SK-N-SH (cell line): Measurements from ENCODE around the gene CSNK1D. TPM values are rescaled to one million over a fixed set of nuclear protein-coding genes. Genes with fewer than 3 reads are reported as not detected.

ENCODE experiments used
- CTCF ChIA-PET: fragments of 300-600, 350-600 bp; formaldehyde crosslinking; extraction: SDS; loops from one replicate; lab custom pipeline; 2021; lab: Yijun Ruan, JAX
- POLR2A ChIA-PET: fragments of 350-600 bp; sonication (Branson Sonifier 250); formaldehyde crosslinking; extraction: SDS; loops from one replicate; lab custom pipeline; 2020; ENCODE audit warnings: antibody characterized with exemption, inconsistent platforms; lab: Yijun Ruan, JAX
- DNase-seq: peaks from one replicate; pipeline ENCODE4 v3.0.0; 2012
- H2AFZ ChIP-seq: fragments of 200-600 bp; sonication (generic); 2 replicates; pipeline ENCODE4 v1.8.1; 2016; ENCODE audit warnings: antibody characterized with exemption, mild to moderate bottlenecking, low read depth
- H3F3A ChIP-seq: fragments of 200-600 bp; sonication (generic); replicated peaks from 2 replicates; pipeline ENCODE3; 2016; ENCODE audit warnings: antibody characterized with exemption, mild to moderate bottlenecking; ENCODE audit not compliant: insufficient read depth
- H3K27ac ChIP-seq, 2 experiments: fragments of 200-500 bp in 1 of 2; fragments of 200-600 bp in 1 of 2; sonication (Bioruptor generic) in 1 of 2; sonication (generic), shearing (Covaris generic) in 1 of 2; 2 replicates each; pipeline versions ENCODE4 v1.5.1 to v1.6.1; 2014 to 2016; ENCODE audit warnings: low read depth in 2 of 2, inconsistent platforms in 1 of 2, low read length in 1 of 2, mild to moderate bottlenecking in 1 of 2, mixed read lengths in 1 of 2
- H3K27me3 ChIP-seq: fragments of 200-600 bp; sonication (generic), shearing (Covaris generic); 2 replicates; pipeline ENCODE4 v1.6.1; 2016; ENCODE audit warnings: mixed run types; ENCODE audit not compliant: insufficient read depth
- H3K36me3 ChIP-seq, 2 experiments: fragments of 200-500 bp in 1 of 2; fragments of 200-600 bp in 1 of 2; sonication (Bioruptor generic) in 1 of 2; sonication (generic) in 1 of 2; replicated peaks in 1 of 2; 2 replicates each; pipeline versions ENCODE3 to v1.5.1; 2014 to 2016; ENCODE audit warnings: low read length in 1 of 2, mild to moderate bottlenecking in 1 of 2; ENCODE audit not compliant: insufficient read depth in 2 of 2, control insufficient read depth in 1 of 2
- H3K4me1 ChIP-seq, 2 experiments: fragments of 200-500 bp in 1 of 2; fragments of 200-600 bp in 1 of 2; sonication (Bioruptor generic) in 1 of 2; sonication (generic), shearing (Covaris generic) in 1 of 2; 2 replicates each; pipeline versions ENCODE4 v1.5.1 to v1.6.1; 2014 to 2016; ENCODE audit warnings: low read depth in 1 of 2, low read length in 1 of 2, mixed run types in 1 of 2; ENCODE audit not compliant: insufficient read depth in 2 of 2, control insufficient read depth in 1 of 2
- H3K4me2 ChIP-seq: fragments of 200-600 bp; sonication (generic), shearing (Covaris generic); 2 replicates; pipeline ENCODE4 v1.6.1; 2017; ENCODE audit warnings: mixed run types
- H3K4me3 ChIP-seq, 2 experiments: fragments of 200-500 bp in 1 of 2; fragments of 200-600 bp in 1 of 2; sonication (Bioruptor generic) in 1 of 2; sonication (generic), shearing (Covaris generic) in 1 of 2; 2 replicates each; pipeline versions ENCODE4 v1.5.1 to v1.8.1; 2014 to 2016; ENCODE audit warnings: low read depth in 2 of 2, inconsistent platforms in 1 of 2, low read length in 1 of 2, mild to moderate bottlenecking in 1 of 2, mixed read lengths in 1 of 2, moderate library complexity in 1 of 2
- H3K79me2 ChIP-seq: fragments of 200-600 bp; sonication (generic); 2 replicates; pipeline ENCODE4 v1.8.1; 2017; ENCODE audit warnings: mild to moderate bottlenecking; ENCODE audit not compliant: insufficient read depth
- H3K9ac ChIP-seq: fragments of 200-600 bp; sonication (generic); 2 replicates; pipeline ENCODE4 v1.6.1; 2017; ENCODE audit warnings: mixed run types
- H3K9me2 ChIP-seq: fragments of 200-600 bp; sonication (generic); 2 replicates; pipeline ENCODE4 v1.6.1; 2017; ENCODE audit warnings: mixed run types
- H3K9me3 ChIP-seq: fragments of 200-600 bp; sonication (generic); 2 replicates; pipeline ENCODE4 v1.6.1; 2017; ENCODE audit warnings: mixed run types, mild to moderate bottlenecking, moderate library complexity
- H4K20me1 ChIP-seq: fragments of 200-600 bp; sonication (generic); 2 replicates; pipeline ENCODE4 v1.6.1; 2017; ENCODE audit warnings: mild to moderate bottlenecking, mixed run types; ENCODE audit not compliant: insufficient read depth
- CHD2 ChIP-seq: fragments of 150-350 bp; IDR thresholded peaks from 2 replicates; pipeline ENCODE4 v1.6.1; 2018; ENCODE audit warnings: low read length; ENCODE audit not compliant: partially characterized antibody
- EP300 ChIP-seq, 2 experiments: IDR thresholded peaks; 2 replicates each; pipeline versions ENCODE4 v1.4.0 to v1.6.1; 2012; ENCODE audit warnings: borderline replicate concordance in 1 of 2, low read depth in 1 of 2, low read length in 1 of 2
- EZH2phosphoT487 ChIP-seq: fragments of 200-600 bp; sonication (generic); IDR thresholded peaks from 2 replicates; pipeline ENCODE4 v1.6.1; 2017; ENCODE audit warnings: low read depth, mixed run types, mild to moderate bottlenecking, antibody characterized with exemption, moderate library complexity, borderline replicate concordance
- FOSL2 ChIP-seq: IDR thresholded peaks from 2 replicates; pipeline ENCODE4 v1.4.0; 2012; ENCODE audit warnings: low read depth, mild to moderate bottlenecking, moderate library complexity, borderline replicate concordance
- FOXJ3 ChIP-seq: sonication (generic); formaldehyde crosslinking; IDR thresholded peaks from 2 replicates; pipeline ENCODE4 v1.5.1; 2020; ENCODE audit warnings: mild to moderate bottlenecking, missing genetic modification reagents
- GATA2 ChIP-seq: sonication (generic); formaldehyde crosslinking; IDR thresholded peaks from 2 replicates; pipeline ENCODE4 v1.5.0; 2020; ENCODE audit warnings: mild to moderate bottlenecking, missing genetic modification reagents
- JUND ChIP-seq: IDR thresholded peaks from 2 replicates; pipeline ENCODE4 v1.4.0; 2012
- MEF2A ChIP-seq: IDR thresholded peaks from 2 replicates; pipeline ENCODE4 v1.4.0; 2012; ENCODE audit warnings: low read depth, borderline replicate concordance
- MXI1 ChIP-seq: IDR thresholded peaks from 2 replicates; pipeline ENCODE4 v1.6.1; 2012; ENCODE audit warnings: mild to moderate bottlenecking, low read depth, low read length, improper control_type of control experiment
- NFIC ChIP-seq: IDR thresholded peaks from 2 replicates; pipeline ENCODE4 v1.4.0; 2012; ENCODE audit warnings: borderline replicate concordance
- NRF1 ChIP-seq: IDR thresholded peaks from 2 replicates; pipeline ENCODE4 v1.6.1; 2012; ENCODE audit warnings: low read depth, mild to moderate bottlenecking, low read length
- PBX3 ChIP-seq: IDR thresholded peaks from 2 replicates; pipeline ENCODE4; 2012
- RAD21 ChIP-seq: IDR thresholded peaks from 2 replicates; pipeline ENCODE4 v1.6.1; 2012; ENCODE audit warnings: mild to moderate bottlenecking, low read length
- RXRA ChIP-seq: IDR thresholded peaks from 2 replicates; pipeline ENCODE4 v1.4.0; 2012; ENCODE audit warnings: low read depth, mild to moderate bottlenecking, borderline replicate concordance
- SMC3 ChIP-seq: IDR thresholded peaks from 2 replicates; pipeline ENCODE4 v1.6.1; 2012; ENCODE audit warnings: low read depth, low read length, improper control_type of control experiment
- TAF1 ChIP-seq: IDR thresholded peaks from 2 replicates; pipeline ENCODE4 v1.6.1; 2012; ENCODE audit warnings: low read depth, mild to moderate bottlenecking, low read length, moderate library complexity, borderline replicate concordance
- TEAD4 ChIP-seq: IDR thresholded peaks from 2 replicates; pipeline ENCODE4 v1.4.0; 2012; ENCODE audit warnings: mild to moderate bottlenecking, borderline replicate concordance; ENCODE audit not compliant: insufficient read depth
- USF1 ChIP-seq: IDR thresholded peaks from 2 replicates; pipeline ENCODE4 v1.4.0; 2012; ENCODE audit warnings: low read depth, borderline replicate concordance
- WGBS: methylation state at CpG from one replicate; pipeline ENCODE4 v1.1.6; 2017; ENCODE audit warnings: low lambda C conversion rate; 5-methylcytosine and 5-hydroxymethylcytosine counted together
- polyA plus RNA-seq, 3 experiments: library from polyadenylated mRNA; depleted of rRNA; stranded (reverse); fragments of >200 nt; gene quantifications; 2 replicates each; pipeline ENCODE4 v1.2.3, GENCODE V29; 2012
- TF ChIP-seq, protein P1 (sequence below): IDR thresholded peaks from 2 replicates; pipeline ENCODE4 v1.4.0; 2012; ENCODE audit warnings: low read depth

CSNK1D gene
- polyA plus RNA-seq, 1 of the 3 experiments (the other 2 are of a cell fraction) = 216 TPM

DNA sequence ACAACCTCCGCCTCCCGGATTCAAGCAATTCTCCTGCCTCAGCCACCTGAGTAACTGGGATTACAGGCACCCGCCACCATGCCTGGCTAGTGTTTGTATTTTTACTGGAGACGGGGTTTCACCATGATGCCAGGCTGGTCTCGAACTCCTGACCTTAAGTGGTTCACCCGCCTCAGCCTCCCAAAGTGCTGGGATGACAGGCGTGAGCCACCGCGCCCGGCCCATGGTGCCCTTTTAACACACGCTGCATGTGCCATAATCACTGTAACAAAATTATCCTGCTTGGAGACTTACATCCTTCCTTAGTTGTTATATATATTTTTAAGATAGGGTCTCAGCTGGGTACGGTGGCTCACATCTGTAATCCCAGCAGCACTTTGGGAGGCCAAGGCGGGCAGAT, 38.5 kb upstream of the CSNK1D start:
- Histone ChIP-seq H3K27ac (no peak overlapping the region), H3K4me2 (no peak overlapping the region), H3K79me2 (no peaks in the 10 kb centered on the region), H3K9me3 (no peaks in the 10 kb centered on the region), H3K36me3 (no peaks in the 10 kb centered on the region), H3F3A (no peaks in the 10 kb centered on the region), H3K4me3 (no peak overlapping the region), H3K4me1 (no peaks in the 10 kb centered on the region; a peak in 1 of 4 replicates), H3K9ac (no peak overlapping the region), H4K20me1 (no peaks in the 10 kb centered on the region), H3K9me2 (no peaks in the 10 kb centered on the region), H2AFZ (no peak overlapping the region), H3K27me3 (no peaks in the 10 kb centered on the region; the same call in 1 of the 2 replicates)
- TF ChIP-seq EP300 (IDR thresholded peaks at IDR 0.05; ENCODE audit: borderline replicate concordance in 1 of 2, low read depth in 1 of 2, low read length in 1 of 2) (no peak), TAF1 (no peak), FOXJ3 (CRISPR knock-in tag) (no peak), PBX3 (no peak), NRF1 (no peak), MEF2A (no peak), GATA2 (no peak), RAD21 (no peak), RXRA (no peak), CHD2 (no peak), NFIC (no peak), TEAD4 (no peak)
- TF ChIP-seq, protein P1, sequence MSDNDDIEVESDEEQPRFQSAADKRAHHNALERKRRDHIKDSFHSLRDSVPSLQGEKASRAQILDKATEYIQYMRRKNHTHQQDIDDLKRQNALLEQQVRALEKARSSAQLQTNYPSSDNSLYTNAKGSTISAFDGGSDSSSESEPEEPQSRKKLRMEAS = no peak
- CTCF ChIA-PET = interaction anchor here (1.5 to 4.7 kb wide), 2 partner anchors 9 to 12 kb away, joined by 4 to 26 read pairs; no protein-coding TSS in a partner anchor
- 82% methylated on average over 13 of the region's 13 CpGs for WGBS
- POLR2A ChIA-PET = no interaction called here
- DNase-seq = no peak

DNA sequence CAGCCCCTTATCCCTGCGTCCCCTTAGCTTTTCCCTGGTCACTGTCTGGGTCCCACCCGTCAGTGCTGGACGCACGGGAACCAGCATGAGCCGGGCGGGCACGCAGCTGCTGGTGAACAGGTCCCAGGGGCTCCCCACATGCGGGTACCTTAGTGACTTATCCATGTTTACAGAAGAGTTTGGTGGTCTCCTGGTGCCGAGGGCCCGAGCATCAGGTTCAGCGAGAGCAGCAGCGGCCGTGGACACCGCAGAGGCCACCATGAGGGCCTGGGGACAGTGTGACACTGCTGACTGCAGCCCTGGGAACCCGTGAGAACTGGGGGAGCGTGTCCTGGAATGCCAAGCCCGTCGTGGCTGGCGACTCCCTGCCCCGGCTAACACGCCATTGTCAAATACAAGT, 37.4 kb upstream of the CSNK1D start:
- H3K4me2 ChIP-seq = no peak overlapping the region
- H3K9me2 ChIP-seq = no peaks in the 10 kb centered on the region
- no peak overlapping the region for H3K4me3 ChIP-seq
- H3K36me3 ChIP-seq = no peaks in the 10 kb centered on the region
- no peak overlapping the region for H3K27ac ChIP-seq
- WGBS = 71% methylated on average over 20 of the region's 21 CpGs
- DNase-seq = no peak
- H3K9ac ChIP-seq = no peak overlapping the region
- no peaks in the 10 kb centered on the region for H3K79me2 ChIP-seq
- POLR2A ChIA-PET = no interaction called here
- no peaks in the 10 kb centered on the region for H3K9me3 ChIP-seq
- TF ChIP-seq PBX3 (no peak), MXI1 (no peak), USF1 (no peak), JUND (no peak), GATA2 (no peak), FOSL2 (no peak), SMC3 (no peak), EZH2phosphoT487 (no peak), TAF1 (no peak), CHD2 (no peak)
- H2AFZ ChIP-seq = no peak overlapping the region
- H3F3A ChIP-seq = no peaks in the 10 kb centered on the region
- CTCF ChIA-PET = interaction anchor here (0.9 to 4.7 kb wide), 4 partner anchors 11 to 75 kb away, joined by 3 to 26 read pairs (median 6); no protein-coding TSS in a partner anchor
- no peaks in the 10 kb centered on the region; a peak in 1 of 4 replicates for H3K4me1 ChIP-seq
- H4K20me1 ChIP-seq = no peaks in the 10 kb centered on the region
- no peaks in the 10 kb centered on the region; the same call in 1 of the 2 replicates for H3K27me3 ChIP-seq
